HG02588 (cell line): Measurements from ENCODE around the gene MCM3AP.

Experiments
- ATAC-seq: cut with Tn5 transposase; IDR thresholded peaks from one replicate; pipeline ENCODE4 v1.9.1; 2021; ENCODE audit warnings: mild to moderate bottlenecking, moderate library complexity; ENCODE audit not compliant: unreplicated experiment

The MCM3AP gene

DNA sequence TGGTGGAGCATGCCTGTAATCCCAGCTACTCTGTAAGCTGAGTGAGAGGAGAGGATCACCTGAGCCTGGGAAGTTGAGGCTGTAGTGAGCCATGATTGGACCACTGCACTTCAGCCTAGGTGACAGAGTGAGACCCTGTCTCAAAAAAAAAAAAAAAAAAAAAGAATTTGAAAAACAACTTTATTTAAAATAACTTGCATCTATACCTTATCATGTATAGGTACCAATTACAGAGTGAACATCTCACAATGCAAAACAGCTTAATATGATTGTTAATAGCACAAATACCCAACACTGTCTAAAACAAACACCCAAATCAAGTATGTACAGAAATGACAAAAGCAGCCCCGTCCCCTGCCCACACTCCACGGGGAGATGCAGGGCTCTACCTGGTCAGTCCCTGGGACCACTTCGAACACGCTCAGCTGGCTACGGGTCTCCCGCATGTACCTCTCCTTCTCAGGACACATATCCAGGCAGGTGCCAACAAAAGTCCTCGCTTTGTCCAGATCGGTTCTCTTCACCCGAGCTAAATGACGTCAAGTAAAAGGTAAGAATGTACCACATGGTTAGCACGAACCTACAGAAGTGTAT is 10.5 kb downstream of the MCM3AP start:
- no peak for ATAC-seq

- ATAC-seq, result no peak
Observed at GRCh38 chr21:46273341-46273740, 12.1 kb downstream of the MCM3AP start.

DNA sequence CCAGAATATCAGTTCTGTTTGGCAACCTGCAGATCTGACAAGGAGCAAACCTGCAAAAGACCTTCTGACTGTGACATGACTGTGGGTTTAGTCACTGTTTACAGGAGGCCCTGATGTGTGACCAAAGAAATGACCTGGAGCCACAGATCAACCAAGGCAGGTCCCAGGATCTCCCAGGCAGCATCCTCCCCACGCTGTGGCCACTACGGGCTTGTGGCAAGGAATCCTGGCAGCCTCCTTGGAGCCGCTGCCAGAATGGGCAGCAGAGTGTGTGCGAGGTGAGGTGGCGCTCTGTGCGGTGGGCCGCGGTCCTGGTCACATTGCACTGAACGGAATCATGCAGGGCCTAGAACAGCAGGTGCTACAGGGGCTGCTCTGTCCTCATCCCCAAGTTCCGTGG is 15.9 kb downstream of the MCM3AP start:
- no peak for ATAC-seq

DNA sequence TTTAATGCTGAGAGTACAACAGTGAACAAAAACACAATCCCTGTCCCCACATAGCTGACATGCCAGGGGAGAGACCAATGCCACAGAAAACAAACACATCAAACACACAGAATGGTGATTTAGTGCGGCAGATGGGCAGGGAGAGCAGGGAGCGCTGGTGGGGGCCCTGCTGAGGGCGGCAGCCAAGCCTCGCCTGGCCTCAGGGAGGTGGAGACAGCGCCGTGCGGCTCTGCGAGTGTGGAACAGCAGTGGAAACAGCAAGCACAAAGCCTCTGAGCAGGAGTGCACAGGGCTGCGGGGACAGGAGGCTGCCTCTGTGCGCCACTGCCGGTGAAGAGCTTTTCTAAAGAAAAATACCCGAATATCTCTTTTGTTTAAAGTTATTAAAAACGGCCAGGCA is 17.0 kb downstream of the MCM3AP start:
- ATAC-seq, result no peak

- ATAC-seq, result no peak
Observed at GRCh38 chr21:46266946-46267345, 18.5 kb downstream of the MCM3AP start.

DNA sequence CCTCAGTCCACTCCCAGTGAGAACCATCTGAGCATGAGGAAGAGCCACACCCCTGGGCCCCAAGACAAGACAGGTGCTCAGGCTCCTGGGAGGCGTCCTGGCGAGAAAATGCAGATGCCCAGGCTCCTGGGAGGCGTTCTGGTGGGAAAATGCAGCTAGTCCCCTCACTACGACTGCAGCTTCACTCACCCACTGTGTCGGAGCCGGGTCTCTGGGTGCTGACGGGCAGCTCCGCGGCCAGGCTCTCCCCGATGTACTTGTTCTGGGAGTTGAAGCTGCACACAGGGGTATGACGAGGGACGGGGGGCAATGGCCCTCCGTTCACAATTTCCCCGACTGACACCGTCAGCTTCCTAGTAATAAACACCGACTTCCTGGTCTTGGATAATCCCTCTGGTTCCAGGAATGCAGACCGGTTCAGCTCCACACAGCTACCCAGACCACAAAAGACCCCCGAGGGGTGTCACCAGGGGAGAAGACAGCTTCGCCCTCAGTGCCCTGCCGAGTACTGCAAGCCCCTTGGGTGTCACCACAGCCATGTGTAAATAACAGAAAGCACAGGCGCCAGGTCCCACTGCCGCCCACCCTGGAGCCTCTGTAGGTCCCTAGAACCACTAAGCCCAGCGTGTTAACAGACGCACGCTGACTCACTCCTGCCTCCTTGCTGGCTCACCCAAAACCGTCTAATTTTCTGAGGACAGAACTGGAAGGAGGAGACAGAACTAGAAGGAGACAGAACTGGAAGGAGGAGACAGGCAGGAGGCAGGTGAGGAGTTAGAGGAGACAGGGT is 19.5 kb downstream of the MCM3AP start:
- no peak for ATAC-seq

- ATAC-seq, result no peak
Observed at GRCh38 chr21:46264690-46265144, 20.7 kb downstream of the MCM3AP start.

GRCh38 chr21:46264046-46264689 is 21.2 kb downstream of the MCM3AP start:
- no peak for ATAC-seq

DNA sequence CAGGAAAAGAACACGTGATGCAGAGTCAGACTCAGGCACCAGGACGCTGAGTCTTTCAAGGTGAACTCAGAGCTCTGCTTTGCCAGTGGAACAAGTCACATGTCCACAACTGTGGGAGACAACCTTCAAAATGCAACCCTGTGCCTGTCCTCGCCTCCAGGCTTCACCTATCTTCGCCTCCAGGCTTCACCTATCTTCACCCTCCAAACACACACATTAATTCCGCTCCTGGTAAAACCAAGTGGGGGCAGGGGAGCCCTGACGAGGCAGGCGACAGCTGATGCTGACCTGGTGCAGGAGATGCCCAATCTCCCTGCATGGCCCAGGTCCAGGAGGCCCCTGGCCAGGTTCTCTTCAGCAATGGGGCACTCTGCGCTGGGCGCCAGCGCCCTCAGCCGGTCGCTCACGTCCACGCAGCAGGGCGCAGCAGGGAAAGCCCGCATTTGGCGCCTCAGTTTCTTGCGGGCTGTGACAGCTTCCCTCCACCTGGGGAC is 28.9 kb downstream of the MCM3AP start:
- no peak for ATAC-seq

- ATAC-seq, result no peak
Observed at GRCh38 chr21:46255758-46256337, 29.6 kb downstream of the MCM3AP start.

DNA sequence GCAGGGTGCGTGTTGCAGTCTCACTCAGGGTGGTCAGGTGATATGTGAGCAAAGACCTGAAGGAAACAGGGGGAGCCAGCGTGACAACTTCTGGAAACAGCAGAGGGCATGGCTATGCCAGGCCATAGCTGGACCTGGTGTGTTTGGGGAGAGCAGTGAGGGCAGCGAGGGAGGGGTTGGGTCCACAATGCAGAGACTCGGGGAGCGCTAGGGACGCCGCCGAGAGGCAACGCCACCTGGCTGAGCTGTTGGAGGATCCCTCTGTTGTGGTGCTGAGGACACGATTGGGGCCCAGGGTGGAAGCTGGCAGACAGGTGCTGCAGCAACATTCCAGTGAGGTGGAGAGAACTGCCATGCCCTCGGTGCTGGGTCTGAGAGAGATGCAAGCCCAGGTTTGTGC is 30.2 kb downstream of the MCM3AP start:
- ATAC-seq, result no peak

- peak; percentile 44 for ATAC-seq
Observed at GRCh38 chr21:46254208-46254975, 31.0 kb downstream of the MCM3AP start.

GRCh38 chr21:46253610-46254124 is 31.7 kb downstream of the MCM3AP start:
- ATAC-seq, result no peak

DNA sequence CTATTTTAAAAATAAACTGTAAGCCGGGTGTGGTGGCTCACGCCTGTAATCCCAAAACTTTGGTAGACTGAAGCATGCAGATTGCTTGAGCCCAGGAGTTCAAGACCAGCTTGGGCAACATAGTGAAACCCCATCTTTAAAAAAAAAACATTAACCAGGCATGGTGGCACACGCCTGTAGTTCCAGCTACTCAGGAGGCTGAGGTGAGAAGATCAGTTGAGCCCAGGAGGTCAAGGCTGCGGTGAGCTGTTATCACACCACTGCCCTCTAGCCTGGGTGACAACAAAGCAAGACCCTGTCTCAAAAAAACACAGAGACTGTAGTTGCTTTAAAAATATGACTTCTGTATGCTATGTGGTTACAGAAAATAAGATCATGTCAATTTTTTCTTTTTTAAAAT is 32.6 kb downstream of the MCM3AP start:
- no peak for ATAC-seq

DNA sequence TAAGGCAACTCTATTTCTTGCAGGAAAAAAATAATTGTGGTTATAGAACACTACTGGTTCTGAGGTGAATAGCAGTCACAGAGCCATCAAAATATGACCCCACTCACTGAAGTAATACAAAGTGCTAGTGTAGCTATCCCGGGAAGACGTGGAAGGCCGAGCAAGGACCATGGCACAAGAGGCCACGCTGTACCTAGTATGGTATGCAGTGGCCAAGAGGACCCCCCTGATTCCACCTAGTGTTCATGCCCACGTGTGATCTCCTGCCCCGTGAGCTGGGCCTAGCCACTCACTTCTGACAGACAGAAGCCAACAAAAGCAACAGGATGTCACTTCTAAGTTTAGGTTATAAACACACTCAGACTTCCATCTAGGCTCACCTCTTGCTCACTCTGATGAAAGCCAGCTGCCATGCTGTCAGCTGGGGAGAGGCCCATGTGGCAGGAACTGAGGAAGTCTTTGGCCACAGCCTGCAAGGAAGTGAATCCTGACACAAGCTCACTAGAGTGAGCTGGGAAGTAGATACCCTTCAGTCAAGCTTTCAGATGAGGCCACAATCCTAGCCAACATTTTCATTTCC is 35.2 kb downstream of the MCM3AP start:
- no peak for ATAC-seq

DNA sequence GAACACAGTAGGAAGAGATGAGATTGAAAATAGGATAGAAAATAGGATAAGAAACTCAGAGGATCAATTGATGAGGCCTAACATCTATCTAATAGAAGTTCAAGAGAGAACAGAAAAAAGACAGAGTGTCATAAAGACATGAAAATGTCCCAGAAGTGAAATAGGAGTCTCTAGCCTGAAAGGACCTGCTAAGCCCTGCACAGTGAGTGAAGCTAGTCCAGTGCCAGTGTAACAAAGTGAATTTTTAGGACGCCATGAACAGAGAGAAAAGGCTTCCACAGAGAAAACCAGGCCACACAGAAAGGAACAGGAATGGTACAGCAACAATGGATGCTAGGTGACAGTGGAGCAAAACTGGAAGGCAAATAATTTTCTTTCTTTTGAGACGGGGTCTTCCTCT is 36.6 kb downstream of the MCM3AP start:
- ATAC-seq, result no peak

DNA sequence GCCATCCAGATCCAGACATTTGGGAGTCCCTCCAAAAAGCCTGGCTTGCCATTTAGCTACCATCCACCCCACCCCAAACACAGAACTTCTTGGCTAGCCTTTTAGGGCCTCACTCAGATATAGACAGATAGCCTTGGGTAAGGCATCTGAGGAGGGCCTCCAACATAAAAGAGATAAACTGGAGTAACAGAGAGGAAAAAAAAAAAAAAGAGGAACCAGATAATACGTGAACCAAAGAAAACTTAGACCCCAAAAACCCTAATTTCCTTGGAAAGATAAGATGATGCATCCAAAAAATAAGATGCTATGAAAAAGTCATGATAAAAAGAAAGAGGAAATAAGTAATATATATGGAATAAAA is 37.0 kb downstream of the MCM3AP start:
- no peak for ATAC-seq

GRCh38 chr21:46247699-46248421 is 37.6 kb downstream of the MCM3AP start:
- ATAC-seq, result no peak

DNA sequence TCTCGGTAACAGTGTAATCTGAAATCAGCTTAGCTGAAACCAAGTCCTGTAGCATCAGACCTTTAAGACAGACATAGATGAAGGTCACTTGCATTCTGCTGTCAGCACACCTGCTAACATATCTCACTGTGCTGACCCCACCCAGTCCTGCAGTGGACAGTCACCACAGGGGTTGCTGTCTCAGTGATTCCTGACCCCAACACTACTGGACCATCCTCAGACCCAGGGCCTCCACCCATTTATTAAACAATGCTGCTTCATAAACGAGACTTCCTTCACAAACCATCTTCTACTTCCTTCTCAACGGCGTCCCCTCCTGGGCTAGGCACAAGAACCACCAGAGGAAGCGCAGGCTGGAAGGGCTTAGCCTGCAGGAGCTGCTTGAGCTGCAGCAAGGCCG is 39.1 kb downstream of the MCM3AP start:
- no peak for ATAC-seq
